ENCODE measurements around the gene DIPK2B. TPM values are rescaled to one million over a fixed set of nuclear protein-coding genes. Genes with fewer than 3 reads are reported as not detected.

The DIPK2B gene
- total RNA-seq, 1 experiment from 2014 or later: not detected

DNA sequence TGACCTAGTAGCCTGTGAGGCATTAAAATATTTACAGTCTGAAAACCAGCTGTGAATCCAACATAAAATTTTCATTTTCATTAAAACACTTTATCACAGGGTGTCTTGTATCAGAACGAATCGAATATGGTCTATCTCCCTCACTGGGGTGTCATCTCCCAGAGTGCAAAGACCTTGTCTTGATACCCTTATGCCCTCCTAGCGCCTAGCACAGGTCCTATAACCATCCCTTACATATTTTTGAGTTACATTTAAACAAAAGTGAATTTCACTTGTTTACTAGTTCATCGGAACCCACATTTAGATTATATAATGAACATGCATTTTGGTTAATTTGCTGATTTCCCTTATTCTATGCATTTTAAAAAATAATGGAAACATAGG lies 14.0 kb downstream of the DIPK2B start:
- ChIA-PET POLR2A (ENCODE audit: low non-redundant PET) (no interaction called here), CTCF (interaction anchor here (0.5 kb wide), 1 partner anchor 574 kb away, joined by 3 read pairs; no protein-coding TSS in a partner anchor)
- peaks cover 3% of the 10 kb centered on the region for H3K4me1 ChIP-seq (ENCODE audit: insufficient read depth, low read length, poor library complexity, severe bottlenecking)
- no peak overlapping the region for H3K27ac ChIP-seq (ENCODE audit: low read depth, low read length, poor library complexity, severe bottlenecking)
- BruUV-seq (replicated peaks): no TSS peak
- H3K27me3 ChIP-seq (replicated peaks; ENCODE audit: insufficient read depth, low read depth, low read length, poor library complexity): no peaks in the 10 kb centered on the region
- H3K9me3 ChIP-seq (ENCODE audit: low read depth, low read length, poor library complexity, severe bottlenecking): no peaks in the 10 kb centered on the region
- no peaks in the 10 kb centered on the region for H3K36me3 ChIP-seq (ENCODE audit: insufficient read depth, low read length, poor library complexity, severe bottlenecking)
- DNase-seq (ENCODE audit: low spot score): no peak
- H3K4me3 ChIP-seq (ENCODE audit: low read depth, low read length, poor library complexity, severe bottlenecking): peak overlapping the region; percentile 44
- intact Hi-C loops (cut with micrococcal nuclease; ENCODE audit: unreplicated experiment): no loop called here
- TF ChIP-seq EZH2 (IDR thresholded peaks at IDR 0.05; ENCODE audit: borderline replicate concordance, low read depth, low read length, poor library complexity, severe bottlenecking): no peak
- TF ChIP-seq, protein P1, sequence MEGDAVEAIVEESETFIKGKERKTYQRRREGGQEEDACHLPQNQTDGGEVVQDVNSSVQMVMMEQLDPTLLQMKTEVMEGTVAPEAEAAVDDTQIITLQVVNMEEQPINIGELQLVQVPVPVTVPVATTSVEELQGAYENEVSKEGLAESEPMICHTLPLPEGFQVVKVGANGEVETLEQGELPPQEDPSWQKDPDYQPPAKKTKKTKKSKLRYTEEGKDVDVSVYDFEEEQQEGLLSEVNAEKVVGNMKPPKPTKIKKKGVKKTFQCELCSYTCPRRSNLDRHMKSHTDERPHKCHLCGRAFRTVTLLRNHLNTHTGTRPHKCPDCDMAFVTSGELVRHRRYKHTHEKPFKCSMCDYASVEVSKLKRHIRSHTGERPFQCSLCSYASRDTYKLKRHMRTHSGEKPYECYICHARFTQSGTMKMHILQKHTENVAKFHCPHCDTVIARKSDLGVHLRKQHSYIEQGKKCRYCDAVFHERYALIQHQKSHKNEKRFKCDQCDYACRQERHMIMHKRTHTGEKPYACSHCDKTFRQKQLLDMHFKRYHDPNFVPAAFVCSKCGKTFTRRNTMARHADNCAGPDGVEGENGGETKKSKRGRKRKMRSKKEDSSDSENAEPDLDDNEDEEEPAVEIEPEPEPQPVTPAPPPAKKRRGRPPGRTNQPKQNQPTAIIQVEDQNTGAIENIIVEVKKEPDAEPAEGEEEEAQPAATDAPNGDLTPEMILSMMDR (conservative IDR thresholded peaks at IDR 0.05; ENCODE audit: low read depth, low read length): no peak

DNA sequence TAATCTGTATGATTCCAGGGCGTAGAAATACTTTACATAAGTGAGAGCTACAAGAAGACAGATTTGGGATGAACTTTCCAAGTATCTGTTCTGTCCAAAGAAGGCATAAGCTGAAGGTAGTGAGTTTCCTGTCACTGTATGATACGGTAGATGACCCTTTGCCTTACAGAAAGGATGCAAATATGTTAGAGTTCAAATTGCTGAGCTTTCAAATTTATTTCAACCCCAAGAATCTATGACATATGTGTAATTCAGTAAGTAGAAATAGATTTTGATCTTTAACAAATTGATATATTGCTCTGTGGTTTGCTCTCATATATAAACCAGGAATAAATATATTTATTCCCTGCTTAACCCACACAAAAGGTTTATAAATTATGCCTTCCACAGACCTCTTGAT lies 16.5 kb downstream of the DIPK2B start:
- intact Hi-C loops (cut with micrococcal nuclease; ENCODE audit: unreplicated experiment): no loop called here
- Histone ChIP-seq H3K27ac (ENCODE audit: low read depth, low read length, poor library complexity, severe bottlenecking) (no peak overlapping the region), H3K36me3 (ENCODE audit: insufficient read depth, low read length, poor library complexity, severe bottlenecking) (no peaks in the 10 kb centered on the region), H3K27me3 (replicated peaks; ENCODE audit: insufficient read depth, low read depth, low read length, poor library complexity) (no peaks in the 10 kb centered on the region), H3K4me3 (ENCODE audit: low read depth, low read length, poor library complexity, severe bottlenecking) (no peak overlapping the region), H3K9me3 (ENCODE audit: low read depth, low read length, poor library complexity, severe bottlenecking) (peaks cover 4% of the 10 kb centered on the region), H3K4me1 (ENCODE audit: insufficient read depth, low read length, poor library complexity, severe bottlenecking) (peaks cover 3% of the 10 kb centered on the region)
- DNase-seq (ENCODE audit: low spot score): no peak
- ChIA-PET POLR2A (ENCODE audit: low non-redundant PET) (no interaction called here), CTCF (no interaction called here)
- BruUV-seq (replicated peaks): no TSS peak
- no peak for TF ChIP-seq EZH2 (IDR thresholded peaks at IDR 0.05; ENCODE audit: borderline replicate concordance, low read depth, low read length, poor library complexity, severe bottlenecking)
- TF ChIP-seq, protein P1 (conservative IDR thresholded peaks at IDR 0.05; ENCODE audit: low read depth, low read length): no peak

DNA sequence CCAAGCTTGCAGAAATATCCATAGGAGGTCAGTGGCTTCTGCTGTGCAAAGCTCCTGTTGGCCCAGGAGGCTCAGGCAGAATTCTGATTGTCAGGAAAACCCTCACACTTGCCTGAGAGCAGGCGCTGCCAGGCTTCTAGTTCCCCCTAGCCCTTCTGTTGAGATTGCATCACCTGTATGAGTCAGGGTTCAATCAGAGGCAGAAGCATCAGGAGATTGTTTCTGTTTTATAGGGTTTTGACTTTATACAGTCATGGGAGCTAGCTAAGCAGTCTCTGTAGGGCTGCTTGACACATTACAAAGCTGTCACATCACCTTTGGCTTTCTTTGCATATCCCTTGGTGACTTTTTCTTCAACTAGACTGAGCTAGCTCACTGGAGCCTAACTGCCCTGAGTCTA lies 27.8 kb downstream of the DIPK2B start:
- ChIA-PET POLR2A (ENCODE audit: low non-redundant PET) (no interaction called here), CTCF (no interaction called here)
- no peak overlapping the region for H3K4me3 ChIP-seq (ENCODE audit: low read depth, low read length, poor library complexity, severe bottlenecking)
- H3K4me1 ChIP-seq (ENCODE audit: insufficient read depth, low read length, poor library complexity, severe bottlenecking): no peaks in the 10 kb centered on the region
- no peaks in the 10 kb centered on the region for H3K27me3 ChIP-seq (replicated peaks; ENCODE audit: insufficient read depth, low read depth, low read length, poor library complexity)
- intact Hi-C loops (cut with micrococcal nuclease; ENCODE audit: unreplicated experiment): no loop called here
- no peaks in the 10 kb centered on the region for H3K9me3 ChIP-seq (ENCODE audit: low read depth, low read length, poor library complexity, severe bottlenecking)
- no peak overlapping the region for H3K27ac ChIP-seq (ENCODE audit: low read depth, low read length, poor library complexity, severe bottlenecking)
- no peaks in the 10 kb centered on the region for H3K36me3 ChIP-seq (ENCODE audit: insufficient read depth, low read length, poor library complexity, severe bottlenecking)
- BruUV-seq (replicated peaks): no TSS peak
- DNase-seq (ENCODE audit: low spot score): peak; percentile 16
- TF ChIP-seq, protein P1 (conservative IDR thresholded peaks at IDR 0.05; ENCODE audit: low read depth, low read length): no peak
- no peak for TF ChIP-seq EZH2 (IDR thresholded peaks at IDR 0.05; ENCODE audit: borderline replicate concordance, low read depth, low read length, poor library complexity, severe bottlenecking)

Data from A673 (cell line).